DMS114 treated with DMSO at 0.1 percent for 48 hours (cell line): ENCODE results near the gene GP1BB.
A peak's percentile ranks its signal among the peaks of the same experiment; 100 is the strongest.

Source experiments
- DNase-seq: peaks from one replicate; lab custom pipeline; 2025; ENCODE audit not compliant: unreplicated experiment; lab: John Stamatoyannopoulos, UW

The GP1BB gene

GRCh38 chr22:19754701-19755144 lies 31.4 kb downstream of the GP1BB start:
- no peak for DNase-seq

GRCh38 chr22:19755145-19755710 lies 31.9 kb downstream of the GP1BB start:
- DNase-seq = no peak

DNA sequence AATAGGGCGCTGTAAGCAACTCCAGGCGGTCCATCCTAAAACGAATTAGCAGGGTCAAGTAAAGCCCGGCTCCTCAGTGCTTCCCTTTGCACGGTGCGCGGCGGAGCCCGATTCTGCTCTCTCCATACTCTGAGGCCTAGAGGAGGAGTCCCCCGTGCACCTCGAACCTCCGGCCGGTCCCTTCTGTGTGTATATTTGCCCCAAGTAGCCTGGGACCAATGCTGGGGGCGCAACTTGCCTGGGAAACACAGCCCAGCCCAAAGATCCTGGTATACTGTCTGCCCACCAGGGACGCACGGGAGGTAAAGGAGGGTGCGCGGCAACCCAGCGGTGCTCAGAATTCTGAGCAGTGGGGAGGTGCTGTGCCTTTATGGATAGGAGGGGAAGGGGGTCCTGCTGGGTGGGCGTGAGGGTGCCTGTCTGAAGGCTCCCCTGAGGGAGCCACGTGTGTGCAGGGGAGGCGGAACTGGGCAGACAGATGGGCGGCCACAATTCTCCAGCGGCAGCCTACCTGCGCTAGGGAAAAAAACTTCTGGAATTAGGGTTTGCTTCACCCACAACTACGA lies 32.5 kb downstream of the GP1BB start:
- no peak for DNase-seq

DNA sequence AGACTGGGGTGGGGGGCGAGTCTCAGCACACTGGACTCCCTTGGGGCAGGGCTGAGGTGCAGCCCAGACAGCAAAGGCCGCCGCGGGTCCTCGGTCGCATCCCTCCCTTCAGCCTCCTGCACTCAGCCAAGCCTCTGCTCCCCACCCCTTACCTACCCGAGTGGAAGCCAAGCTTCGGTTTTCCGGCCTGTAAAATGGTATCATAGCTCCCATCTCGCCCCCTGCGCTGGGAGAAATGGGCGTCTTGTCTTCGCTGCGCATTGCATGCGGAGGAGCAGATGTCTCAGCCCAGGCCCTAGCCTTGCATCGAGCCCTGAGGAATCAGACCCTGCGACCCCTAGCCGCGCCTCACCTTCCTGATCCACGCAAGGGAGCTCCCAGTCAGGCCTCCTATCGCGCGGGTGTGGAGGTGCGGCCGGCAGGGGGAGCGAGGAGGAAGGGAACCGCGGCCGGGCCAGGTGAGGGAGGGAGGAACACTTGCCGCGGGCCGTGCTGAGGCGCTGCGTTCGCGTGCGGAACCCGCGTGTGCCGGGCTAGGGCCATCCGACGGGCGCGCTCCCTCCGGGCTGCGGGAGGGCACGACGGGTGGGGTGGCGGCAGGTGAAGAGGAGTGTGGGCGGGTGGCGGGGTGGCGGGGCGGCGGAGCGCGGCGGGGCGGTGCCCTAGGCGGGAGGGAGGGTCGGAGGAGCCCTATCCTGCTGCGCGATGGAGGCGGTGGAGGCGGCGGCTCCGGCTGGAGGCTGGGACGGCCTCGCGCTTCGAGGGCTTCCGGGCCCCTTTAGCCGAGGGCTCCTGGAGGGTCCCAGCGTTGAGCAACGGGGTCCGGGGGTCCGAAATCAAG lies 33.2 kb downstream of the GP1BB start:
- no peak for DNase-seq

DNA sequence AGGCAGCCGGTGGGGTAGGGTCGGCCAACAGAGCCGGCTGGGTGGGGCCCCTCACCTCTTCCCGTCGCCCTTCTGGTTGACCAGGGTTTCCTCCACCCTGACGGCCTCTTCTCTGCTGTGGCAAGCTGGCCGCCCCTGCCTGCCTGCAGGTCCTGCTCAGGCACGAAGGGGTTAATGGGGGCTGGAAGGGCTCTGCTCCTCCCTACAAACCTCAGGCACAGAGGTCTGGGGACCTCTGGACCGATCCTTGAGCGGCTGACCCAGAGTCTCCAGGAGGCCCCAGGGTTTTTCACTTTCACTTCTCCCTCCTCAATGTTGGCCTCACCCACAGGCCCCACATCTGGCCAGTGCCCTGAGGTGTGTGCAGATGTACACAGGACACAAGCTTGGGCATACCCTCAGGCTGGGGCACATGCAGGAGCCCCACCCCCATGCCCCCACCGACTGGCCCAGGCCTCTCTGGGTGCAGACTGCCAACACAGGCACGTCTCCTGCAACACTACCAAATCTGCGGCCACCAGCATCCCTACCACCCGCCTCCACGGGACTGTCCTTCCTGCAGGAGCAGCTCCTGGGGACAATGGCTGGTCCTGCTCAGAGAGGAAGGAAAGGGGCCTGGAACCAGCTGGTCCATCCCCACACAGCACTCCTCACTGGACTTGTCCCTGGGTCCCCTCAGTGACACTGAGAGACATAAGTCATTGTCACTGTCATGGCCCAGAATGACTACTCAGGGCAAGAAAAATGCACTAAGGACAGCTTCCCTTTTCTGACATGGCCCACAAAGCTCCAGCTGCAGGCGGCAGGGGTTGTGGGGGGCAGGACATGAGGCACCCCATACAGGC lies 34.0 kb downstream of the GP1BB start:
- no peak for DNase-seq

GRCh38 chr22:19757985-19758895 lies 34.9 kb downstream of the GP1BB start:
- no peak for DNase-seq

GRCh38 chr22:19758896-19759426 lies 35.6 kb downstream of the GP1BB start:
- DNase-seq = no peak

- no peak for DNase-seq
These were observed 36.2 kb downstream of the GP1BB start for GRCh38 chr22:19759427-19760057.

- peak; percentile 23 for DNase-seq
These were observed 37.0 kb downstream of the GP1BB start, which contains the start of gene TBX1 for GRCh38 chr22:19760058-19760950. TBX1 (plus strand) TSS chr22:19760778; CDS start chr22:19760844, 66 bp downstream.

GRCh38 chr22:19760951-19761724 lies 37.8 kb downstream of the GP1BB start:
- no peak for DNase-seq

DNA sequence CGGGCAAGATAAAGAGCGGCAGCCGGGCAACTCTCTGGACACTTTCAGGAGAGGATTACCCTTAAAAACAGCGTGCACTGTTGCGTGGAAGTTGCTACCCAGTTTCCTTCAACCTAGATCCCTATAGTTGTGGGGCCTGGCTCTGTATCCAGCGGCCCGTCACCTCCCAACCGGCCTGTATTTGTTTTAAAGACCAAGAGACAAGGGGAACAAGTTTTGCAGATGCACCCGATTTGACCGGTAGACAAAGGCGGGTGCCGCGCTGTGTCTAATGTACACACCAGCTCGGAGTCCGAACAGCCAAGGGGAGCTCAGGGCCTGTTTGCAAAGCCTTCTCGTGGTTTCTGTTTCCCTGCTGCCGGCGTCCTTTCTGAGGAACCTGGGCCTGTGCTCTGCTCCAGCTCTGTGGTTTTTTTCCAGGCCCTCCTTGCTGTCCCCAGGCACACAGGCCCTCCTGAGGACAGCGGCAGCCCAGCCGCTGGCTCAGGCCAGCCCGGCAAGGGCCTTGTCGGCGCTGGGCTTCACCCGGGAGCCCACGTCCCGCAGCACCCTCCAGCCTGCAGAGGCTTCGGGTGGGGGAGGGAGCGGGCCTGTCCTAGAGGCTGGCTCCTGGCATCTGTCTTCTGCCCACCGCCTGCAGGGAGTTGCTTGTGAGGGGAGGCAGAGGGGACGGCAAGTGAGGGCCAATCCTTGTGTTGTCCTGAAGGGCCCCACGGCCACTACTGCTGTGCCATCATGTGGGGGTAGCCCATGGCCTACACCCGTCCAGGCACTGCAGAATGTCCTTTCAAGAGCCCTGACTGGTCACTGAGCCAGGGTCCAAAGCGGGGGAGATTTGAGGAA lies 38.6 kb downstream of the GP1BB start:
- DNase-seq = peak; percentile 17

DNA sequence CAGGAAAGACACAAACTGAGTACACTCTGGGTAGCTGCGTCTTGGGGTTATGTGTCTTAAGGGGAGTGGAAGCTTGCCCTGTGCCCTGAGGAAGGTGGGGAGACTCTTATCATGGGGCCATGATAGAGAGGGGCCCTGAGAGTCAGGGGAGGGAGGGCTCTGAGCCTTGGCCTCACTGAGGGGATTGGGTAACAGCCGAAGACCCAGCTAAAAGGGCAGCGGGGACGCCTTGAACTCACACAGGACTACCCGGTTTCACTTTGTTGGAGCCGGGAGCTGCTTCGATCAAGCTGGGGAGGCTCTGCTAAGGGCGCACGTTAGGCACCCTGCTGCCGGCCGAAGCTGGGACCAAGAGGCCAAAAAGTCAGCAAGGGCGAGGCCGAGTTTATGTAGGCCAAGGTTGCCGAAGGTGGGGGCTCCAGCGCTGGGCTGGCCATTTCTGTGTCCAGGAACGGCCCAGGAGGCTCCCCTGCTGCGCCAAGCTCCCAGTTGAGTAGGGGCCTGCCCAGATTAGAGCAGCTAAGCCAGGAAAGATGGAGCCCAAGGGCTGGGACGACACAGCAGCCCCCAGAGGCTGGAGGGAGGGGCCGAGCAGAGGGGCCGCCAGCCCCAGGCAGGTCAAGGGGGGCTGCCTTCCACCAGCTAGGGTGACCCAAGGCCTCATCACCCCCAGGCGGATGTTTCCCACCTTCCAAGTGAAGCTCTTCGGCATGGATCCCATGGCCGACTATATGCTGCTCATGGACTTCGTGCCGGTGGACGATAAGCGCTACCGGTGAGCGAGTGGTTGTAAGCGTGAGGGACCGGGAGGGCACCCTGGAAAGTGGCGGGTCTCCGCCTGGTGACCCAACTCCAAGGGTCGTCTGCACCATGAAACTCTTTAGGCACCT lies 39.5 kb downstream of the GP1BB start:
- DNase-seq = no peak

- DNase-seq = no peak
These were observed 40.3 kb downstream of the GP1BB start for GRCh38 chr22:19763458-19764298.

DNA sequence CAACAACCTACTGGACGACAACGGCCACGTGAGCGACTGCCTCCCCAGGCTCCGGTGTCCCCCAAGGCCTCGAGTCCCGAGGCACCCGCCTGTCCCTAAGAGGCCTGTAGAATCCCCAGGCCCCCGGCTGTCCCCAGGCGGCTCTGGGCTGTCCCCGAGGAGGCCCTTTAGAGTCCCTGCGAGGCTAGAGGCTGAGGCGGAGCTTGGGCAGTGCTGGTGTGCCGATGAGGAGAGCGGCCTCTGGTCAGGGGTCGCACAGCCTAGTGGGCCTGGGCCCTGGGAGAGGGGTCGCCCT lies 40.9 kb downstream of the GP1BB start:
- DNase-seq = no peak
